Measurements from ENCODE around the gene HOXB1.

DNA sequence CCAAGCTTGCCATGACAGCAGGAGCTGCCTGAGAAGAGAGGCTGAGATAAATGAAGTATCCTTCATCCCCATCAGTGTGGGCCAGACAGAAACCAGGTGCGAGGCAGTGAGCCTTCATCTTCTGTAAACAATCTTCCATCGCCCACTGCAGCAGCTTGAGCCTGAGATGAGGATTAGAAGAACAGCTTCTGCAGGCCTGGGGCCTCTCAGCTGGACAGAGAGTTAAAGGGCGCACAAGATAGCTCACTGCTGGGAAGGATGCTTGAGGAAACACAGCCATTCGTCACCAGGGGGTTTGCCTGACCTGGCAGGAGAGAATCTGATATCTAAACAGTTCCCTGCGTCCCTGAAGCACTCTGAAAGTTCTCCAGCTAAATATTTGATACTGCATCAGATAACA, 27.1 kb downstream of the HOXB1 start:
- TF ChIP-seq ZNF354B (CRISPR knock-in tag; IDR thresholded peaks at IDR 0.05) (no peak), ISL2 (CRISPR knock-in tag; IDR thresholded peaks at IDR 0.05) (no peak), ZFX (CRISPR knock-in tag; IDR thresholded peaks at IDR 0.05; ENCODE audit: low read depth) (no peak), CEBPB (IDR thresholded peaks at IDR 0.05; ENCODE audit: borderline replicate concordance, low read depth, low read length) (no peak), JUND (CRISPR knock-in tag; IDR thresholded peaks at IDR 0.05) (no peak), POLR2A (IDR thresholded peaks at IDR 0.05; ENCODE audit: insufficient read depth in 1 of 2, low read depth in 2 of 2, low read length in 2 of 2) (no peak), ZNF230 (CRISPR knock-in tag; IDR thresholded peaks at IDR 0.05) (no peak), POLR2AphosphoS5 (IDR thresholded peaks at IDR 0.05; ENCODE audit: low read depth, low read length) (no peak), USF2 (IDR thresholded peaks at IDR 0.05; ENCODE audit: low read depth, low read length) (no peak), USF2 (CRISPR knock-in tag; IDR thresholded peaks at IDR 0.05; ENCODE audit: borderline replicate concordance) (no peak), ASH2L (IDR thresholded peaks at IDR 0.05; ENCODE audit: insufficient read length, low read depth, low read length) (no peak)
- TF ChIP-seq, protein P1, sequence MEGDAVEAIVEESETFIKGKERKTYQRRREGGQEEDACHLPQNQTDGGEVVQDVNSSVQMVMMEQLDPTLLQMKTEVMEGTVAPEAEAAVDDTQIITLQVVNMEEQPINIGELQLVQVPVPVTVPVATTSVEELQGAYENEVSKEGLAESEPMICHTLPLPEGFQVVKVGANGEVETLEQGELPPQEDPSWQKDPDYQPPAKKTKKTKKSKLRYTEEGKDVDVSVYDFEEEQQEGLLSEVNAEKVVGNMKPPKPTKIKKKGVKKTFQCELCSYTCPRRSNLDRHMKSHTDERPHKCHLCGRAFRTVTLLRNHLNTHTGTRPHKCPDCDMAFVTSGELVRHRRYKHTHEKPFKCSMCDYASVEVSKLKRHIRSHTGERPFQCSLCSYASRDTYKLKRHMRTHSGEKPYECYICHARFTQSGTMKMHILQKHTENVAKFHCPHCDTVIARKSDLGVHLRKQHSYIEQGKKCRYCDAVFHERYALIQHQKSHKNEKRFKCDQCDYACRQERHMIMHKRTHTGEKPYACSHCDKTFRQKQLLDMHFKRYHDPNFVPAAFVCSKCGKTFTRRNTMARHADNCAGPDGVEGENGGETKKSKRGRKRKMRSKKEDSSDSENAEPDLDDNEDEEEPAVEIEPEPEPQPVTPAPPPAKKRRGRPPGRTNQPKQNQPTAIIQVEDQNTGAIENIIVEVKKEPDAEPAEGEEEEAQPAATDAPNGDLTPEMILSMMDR (CRISPR knock-in tag; IDR thresholded peaks at IDR 0.05): no peak
- TF ChIP-seq, protein P2, sequence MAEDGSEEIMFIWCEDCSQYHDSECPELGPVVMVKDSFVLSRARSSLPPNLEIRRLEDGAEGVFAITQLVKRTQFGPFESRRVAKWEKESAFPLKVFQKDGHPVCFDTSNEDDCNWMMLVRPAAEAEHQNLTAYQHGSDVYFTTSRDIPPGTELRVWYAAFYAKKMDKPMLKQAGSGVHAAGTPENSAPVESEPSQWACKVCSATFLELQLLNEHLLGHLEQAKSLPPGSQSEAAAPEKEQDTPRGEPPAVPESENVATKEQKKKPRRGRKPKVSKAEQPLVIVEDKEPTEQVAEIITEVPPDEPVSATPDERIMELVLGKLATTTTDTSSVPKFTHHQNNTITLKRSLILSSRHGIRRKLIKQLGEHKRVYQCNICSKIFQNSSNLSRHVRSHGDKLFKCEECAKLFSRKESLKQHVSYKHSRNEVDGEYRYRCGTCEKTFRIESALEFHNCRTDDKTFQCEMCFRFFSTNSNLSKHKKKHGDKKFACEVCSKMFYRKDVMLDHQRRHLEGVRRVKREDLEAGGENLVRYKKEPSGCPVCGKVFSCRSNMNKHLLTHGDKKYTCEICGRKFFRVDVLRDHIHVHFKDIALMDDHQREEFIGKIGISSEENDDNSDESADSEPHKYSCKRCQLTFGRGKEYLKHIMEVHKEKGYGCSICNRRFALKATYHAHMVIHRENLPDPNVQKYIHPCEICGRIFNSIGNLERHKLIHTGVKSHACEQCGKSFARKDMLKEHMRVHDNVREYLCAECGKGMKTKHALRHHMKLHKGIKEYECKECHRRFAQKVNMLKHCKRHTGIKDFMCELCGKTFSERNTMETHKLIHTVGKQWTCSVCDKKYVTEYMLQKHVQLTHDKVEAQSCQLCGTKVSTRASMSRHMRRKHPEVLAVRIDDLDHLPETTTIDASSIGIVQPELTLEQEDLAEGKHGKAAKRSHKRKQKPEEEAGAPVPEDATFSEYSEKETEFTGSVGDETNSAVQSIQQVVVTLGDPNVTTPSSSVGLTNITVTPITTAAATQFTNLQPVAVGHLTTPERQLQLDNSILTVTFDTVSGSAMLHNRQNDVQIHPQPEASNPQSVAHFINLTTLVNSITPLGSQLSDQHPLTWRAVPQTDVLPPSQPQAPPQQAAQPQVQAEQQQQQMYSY (CRISPR knock-in tag; IDR thresholded peaks at IDR 0.05): no peak
- TF ChIP-seq, protein P3, sequence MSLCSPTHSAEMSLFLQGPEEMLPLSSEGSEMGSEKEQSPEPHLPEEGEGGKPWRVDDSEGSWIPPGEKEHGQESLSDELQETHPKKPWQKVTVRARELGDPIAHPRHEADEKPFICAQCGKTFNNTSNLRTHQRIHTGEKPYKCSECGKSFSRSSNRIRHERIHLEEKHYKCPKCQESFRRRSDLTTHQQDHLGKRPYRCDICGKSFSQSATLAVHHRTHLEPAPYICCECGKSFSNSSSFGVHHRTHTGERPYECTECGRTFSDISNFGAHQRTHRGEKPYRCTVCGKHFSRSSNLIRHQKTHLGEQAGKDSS (CRISPR knock-in tag; IDR thresholded peaks at IDR 0.05; ENCODE audit: borderline replicate concordance, low read depth): no peak
